GM19324 (cell line): ENCODE data around the gene NBAS.

Source experiments
- ATAC-seq: cut with Tn5 transposase; IDR thresholded peaks from one replicate; pipeline ENCODE4 v1.9.1; 2021; ENCODE audit warnings: mild to moderate bottlenecking, moderate library complexity; ENCODE audit not compliant: unreplicated experiment, low FRiP score

Gene NBAS

DNA sequence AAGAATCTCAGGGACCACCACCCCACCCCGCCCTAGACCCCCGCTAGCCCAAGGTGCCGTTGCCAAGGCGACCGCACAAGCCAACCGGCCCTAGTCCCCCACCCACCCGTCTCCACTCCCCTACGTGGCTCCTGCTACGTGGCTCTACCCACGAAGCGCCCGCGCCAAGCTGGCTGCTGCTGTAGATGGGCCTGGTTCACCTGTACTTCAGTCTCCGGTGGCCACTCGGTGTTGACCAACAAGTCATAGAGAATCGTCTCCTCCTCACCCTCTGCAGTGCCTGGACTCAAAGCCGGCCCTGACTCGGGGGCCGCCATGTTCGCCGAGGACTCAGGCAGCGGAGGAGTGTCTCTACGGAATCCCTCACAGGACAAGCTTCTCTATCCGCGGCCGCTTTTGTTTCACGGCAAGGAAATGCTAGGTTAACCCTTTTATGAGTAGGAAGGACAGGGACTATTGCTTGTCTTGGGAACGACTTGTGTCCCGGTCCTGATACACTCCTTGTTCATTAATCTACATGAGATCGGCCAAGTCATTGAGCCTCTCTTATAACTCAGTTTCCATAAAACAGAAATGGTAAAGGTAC lies at the start of gene NBAS:
Gene NBAS, minus strand, starts transcription at position 347 of the 586 bp plus-strand sequence. Its CDS starts 30 bp downstream, at position 317.
- peak; percentile 83 for ATAC-seq

DNA sequence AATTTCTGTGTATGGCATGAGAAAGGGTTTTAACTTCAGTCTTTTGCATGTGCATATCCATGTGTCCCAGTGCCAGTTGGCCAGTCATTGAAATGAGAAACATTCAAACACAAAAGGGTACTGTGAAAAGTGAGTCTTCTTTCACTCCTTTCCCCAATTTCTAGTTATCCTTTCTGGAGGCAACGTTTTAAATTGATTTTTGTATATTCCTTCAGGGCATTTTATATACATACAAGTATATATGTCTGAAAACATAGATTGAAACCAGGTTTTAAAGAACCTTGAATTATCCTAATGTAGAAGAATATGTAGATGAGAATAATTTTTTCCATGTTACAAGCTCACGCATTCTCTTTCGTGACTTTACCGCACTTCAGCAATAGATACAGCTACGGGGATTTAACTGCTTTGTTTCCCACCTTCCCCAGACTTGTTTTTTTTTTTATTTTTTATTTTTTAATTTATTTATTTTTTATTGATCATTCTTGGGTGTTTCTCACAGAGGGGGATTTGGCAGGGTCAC lies 49.4 kb upstream of the NBAS start:
- ATAC-seq = no peak

- no peak for ATAC-seq
Observed at GRCh38 chr2:15609341-15610042, 48.4 kb upstream of the NBAS start.

DNA sequence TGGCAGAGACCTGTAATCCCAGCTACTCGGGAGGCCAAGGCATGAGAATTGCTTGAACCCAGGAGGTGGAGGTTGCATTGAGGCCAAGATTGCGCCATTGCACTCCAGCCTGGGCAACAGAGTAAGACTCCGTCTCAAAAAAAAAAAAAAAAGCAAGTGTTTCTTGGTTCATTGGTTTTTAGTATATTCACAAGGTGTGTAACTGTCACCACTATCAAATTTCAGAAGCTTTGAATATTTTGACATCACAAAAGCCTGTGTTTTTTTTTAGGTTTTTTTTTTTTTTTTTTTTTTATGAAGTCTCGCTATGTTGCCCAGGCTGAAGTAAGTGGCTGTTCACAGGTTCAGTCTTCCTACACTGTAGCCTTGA lies 47.2 kb upstream of the NBAS start:
- ATAC-seq = no peak

DNA sequence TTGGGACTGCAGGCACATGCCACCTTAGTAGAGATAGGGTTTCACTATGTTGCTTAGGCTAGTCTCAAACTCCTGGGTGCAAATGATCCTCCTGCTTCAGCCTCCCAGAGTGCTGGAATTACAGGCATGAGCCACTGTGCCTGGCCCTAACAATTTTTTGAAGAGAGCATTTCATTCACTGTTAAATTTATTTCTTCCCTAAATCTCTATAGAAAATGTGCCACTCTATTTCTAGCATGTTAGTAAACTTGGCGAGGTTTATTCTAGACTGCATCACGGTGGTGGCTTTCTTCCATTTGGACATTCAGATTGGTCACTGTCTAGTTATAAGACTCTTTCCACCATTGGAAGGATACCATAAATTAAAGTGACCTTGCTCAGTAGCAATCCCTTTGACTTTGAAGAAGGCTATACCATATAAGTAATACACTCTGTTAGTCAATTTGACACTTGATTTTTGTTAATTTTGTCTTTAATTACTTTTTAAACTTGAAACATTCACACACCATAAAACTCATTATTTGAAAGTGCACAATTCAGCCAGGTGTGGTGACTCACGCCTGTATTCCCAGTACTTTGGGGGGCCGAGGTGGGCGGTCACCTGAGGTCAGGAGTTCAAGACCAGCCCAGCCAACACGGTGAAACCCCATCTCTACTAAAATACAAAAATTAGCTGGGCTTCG lies 46.7 kb upstream of the NBAS start:
- no peak for ATAC-seq

DNA sequence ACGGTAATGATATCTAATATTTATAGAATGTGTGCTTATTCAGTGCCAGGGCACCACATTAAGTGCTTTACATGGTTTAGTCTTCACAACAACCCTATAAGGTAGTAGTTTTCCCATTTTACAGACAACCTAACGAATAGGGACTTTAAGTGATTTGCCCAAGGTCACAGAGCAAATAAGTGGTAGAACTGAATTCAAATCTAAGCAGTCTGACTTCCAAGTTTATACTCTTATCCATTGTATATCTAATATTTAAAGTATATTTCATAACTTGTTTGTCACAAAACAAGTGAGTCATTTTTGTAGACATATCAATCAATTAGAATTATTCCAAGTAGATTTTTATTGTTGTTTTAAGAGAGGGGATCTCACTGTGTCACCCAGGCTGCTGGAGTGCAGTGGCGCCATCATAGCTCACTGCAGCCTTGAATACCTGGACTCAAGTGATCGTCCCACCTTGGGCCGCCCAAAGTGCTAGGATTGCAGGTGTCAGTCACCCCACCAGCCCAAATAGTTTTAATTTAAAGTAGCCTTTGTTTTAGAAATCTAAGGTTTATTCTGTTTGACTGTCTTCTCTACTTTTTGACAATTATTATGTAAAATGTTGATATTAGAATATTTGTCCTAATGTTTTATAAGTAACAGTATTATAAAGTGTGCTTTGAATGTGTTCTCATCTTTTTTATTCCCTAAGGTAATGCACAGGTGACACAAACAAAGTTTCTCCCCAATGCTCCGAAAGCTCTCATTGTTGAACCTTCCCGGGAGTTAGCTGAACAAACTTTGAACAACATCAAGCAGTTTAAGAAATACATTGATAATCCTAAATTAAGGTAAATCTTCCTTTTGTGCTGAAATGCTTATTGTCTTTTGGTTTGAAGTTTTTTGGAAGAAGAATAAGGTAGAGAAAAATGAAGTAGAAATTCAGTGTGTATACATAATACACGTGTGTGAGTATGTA lies 45.6 kb upstream of the NBAS start:
- ATAC-seq = no peak

DNA sequence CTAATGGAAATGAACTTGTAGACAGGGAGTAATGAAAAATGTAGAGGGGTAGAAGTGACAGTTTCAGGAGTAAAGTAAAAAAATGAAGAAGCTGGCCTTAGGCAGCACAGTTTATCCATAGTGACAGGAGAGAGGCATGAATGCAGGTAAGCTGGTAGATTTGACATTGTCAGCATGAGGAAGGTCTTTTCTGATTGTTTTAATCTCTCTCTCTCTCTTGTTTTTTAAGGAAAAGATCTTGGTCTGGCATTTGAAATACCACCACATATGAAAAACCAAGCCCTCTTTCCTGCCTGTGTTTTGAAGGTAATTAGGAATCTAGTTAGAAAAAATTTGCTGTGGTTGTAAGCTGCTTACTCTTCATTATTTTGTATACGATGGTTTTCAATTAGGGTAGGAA lies 44.6 kb upstream of the NBAS start:
- no peak for ATAC-seq

- no peak for ATAC-seq
Observed at GRCh38 chr2:15603948-15604347, 42.8 kb upstream of the NBAS start.

GRCh38 chr2:15603044-15603765 lies 42.1 kb upstream of the NBAS start:
- ATAC-seq = no peak

DNA sequence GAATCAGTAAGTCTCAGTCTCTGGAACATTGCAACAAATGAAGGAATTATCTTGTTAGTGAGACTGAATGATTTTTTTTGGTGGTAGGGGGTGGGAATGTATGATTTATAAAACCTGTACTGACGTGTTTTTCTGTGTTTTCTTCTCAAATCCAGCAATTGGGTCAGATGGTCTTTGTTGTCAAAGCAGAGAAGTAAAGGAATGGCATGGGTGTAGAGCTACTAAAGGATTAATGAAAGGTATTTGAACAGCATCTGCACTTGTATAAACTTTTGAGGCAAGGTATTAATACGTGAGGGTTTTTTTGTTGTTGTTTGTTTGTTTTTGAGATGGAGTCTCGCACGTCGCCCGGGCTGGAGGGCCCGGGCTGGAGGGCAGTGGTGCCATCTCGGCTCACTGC lies 41.3 kb upstream of the NBAS start:
- no peak for ATAC-seq

GRCh38 chr2:15601681-15602080 lies 40.5 kb upstream of the NBAS start:
- ATAC-seq = no peak

GRCh38 chr2:15599994-15600393 lies 38.9 kb upstream of the NBAS start:
- ATAC-seq = no peak

DNA sequence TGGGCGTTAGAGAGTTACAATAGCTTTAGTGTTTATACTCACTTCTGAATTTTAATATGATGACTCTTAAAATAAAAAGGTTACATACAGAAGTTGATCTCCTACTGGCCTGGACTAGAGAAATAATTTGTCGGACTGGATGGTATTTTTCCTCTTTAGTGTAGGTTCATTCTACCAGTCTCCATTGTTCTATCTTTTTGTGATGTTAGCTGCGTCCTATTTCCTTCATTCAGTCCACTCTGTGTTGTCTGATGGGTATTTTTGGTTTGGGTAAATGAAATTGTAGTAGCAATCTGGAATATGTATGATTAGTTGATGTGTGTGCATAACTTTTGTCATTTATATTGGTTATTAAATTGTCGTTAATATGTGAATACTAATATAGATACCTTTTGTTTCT lies 35.8 kb upstream of the NBAS start:
- ATAC-seq = no peak

GRCh38 chr2:15596350-15596749 lies 35.2 kb upstream of the NBAS start:
- ATAC-seq = no peak

DNA sequence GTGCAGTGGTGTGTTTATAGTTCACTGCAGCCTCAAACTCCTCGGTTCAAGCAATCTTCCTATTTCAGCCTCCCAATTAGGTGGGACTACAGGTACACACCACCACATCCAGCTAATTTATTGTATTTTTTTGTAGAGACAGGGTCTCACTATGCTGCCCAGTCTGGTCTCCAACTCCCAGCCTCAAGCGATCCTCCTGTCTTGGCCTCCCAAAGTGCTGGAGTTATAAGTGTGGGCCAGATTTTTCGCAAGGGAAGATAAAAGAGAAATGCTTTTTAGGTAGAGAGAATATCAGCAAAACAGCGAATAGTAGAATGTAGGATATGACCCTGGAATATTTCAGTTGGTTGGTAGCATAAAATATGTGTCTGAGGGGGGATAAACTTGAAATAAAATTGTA lies 34.8 kb upstream of the NBAS start:
- ATAC-seq = no peak

- ATAC-seq = no peak
Observed at GRCh38 chr2:15595342-15595905, 34.3 kb upstream of the NBAS start.

- ATAC-seq = no peak
Observed at GRCh38 chr2:15594291-15595256, 33.4 kb upstream of the NBAS start.

DNA sequence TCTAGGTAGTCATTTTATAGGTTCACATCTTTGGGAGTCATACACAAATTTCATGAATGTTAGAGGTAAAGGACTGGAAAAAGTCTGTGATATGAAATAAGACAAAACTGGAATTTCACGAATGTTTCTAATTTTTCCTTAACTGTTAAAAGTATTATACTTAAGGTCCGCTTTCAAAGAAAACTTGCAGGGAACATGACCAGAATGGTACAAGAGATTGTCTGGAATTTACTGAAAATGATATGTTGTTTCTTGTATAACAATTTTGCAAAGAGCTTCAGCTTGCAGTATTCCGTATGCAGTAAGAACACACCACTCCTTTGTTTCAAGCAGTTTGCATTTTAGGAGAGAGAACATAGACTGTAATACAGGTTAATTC lies 32.2 kb upstream of the NBAS start:
- ATAC-seq = no peak
